Nephron progenitor cell (in vitro differentiated cells): ENCODE results near the gene HTT.

Experiments used
- DNase-seq: peaks from one replicate; pipeline ENCODE4 v3.0.0; 2021
- H3K27ac Mint-ChIP-seq: 2 replicates; pipeline ENCODE4 v1.8.0; 2021; ENCODE audit warnings: mild to moderate bottlenecking, moderate library complexity, mixed read lengths
- H3K27me3 Mint-ChIP-seq: 2 replicates; pipeline ENCODE4 v1.8.0; 2021; ENCODE audit warnings: mild to moderate bottlenecking, low read depth, mixed read lengths; ENCODE audit not compliant: poor library complexity
- H3K36me3 Mint-ChIP-seq: 2 replicates; pipeline ENCODE4 v1.8.0; 2021; ENCODE audit warnings: low read depth, mixed read lengths
- H3K4me1 Mint-ChIP-seq: 2 replicates; pipeline ENCODE4 v1.8.0; 2021; ENCODE audit warnings: mixed read lengths
- H3K4me3 Mint-ChIP-seq: 2 replicates; pipeline ENCODE4 v1.8.0; 2021; ENCODE audit warnings: mild to moderate bottlenecking, moderate library complexity, mixed read lengths
- H3K9me3 Mint-ChIP-seq: 2 replicates; pipeline ENCODE4 v1.8.0; 2021; ENCODE audit warnings: mild to moderate bottlenecking, moderate library complexity, mixed read lengths
- CTCF ChIP-seq: fragments of 200-600 bp; sonication (generic); IDR thresholded peaks from 2 replicates; pipeline ENCODE4 v1.5.0; 2021; ENCODE audit warnings: antibody characterized with exemption

HTT gene

GRCh38 chr4:3179126-3179706 is 104.7 kb downstream of the HTT start:
- Mint-ChIP-seq H3K9me3 (no peaks in the 10 kb centered on the region), H3K27ac (peak overlapping the region; percentile 83), H3K36me3 (peaks cover 68% of the 10 kb centered on the region), H3K4me3 (peak overlapping the region; percentile 21), H3K27me3 (no peaks in the 10 kb centered on the region), H3K4me1 (peaks cover 71% of the 10 kb centered on the region)
- no peak for DNase-seq
- no peak for TF ChIP-seq CTCF

- no peaks in the 10 kb centered on the region for H3K9me3 Mint-ChIP-seq
- H3K4me1 Mint-ChIP-seq = peaks cover 59% of the 10 kb centered on the region
- H3K36me3 Mint-ChIP-seq = peaks cover 87% of the 10 kb centered on the region
- no peaks in the 10 kb centered on the region for H3K27me3 Mint-ChIP-seq
- TF ChIP-seq CTCF = no peak
- no peak overlapping the region for H3K27ac Mint-ChIP-seq
- DNase-seq = no peak
- H3K4me3 Mint-ChIP-seq = no peak overlapping the region
Observed at GRCh38 chr4:3183008-3183407, 108.5 kb downstream of the HTT start.

GRCh38 chr4:3184725-3185124 is 110.2 kb downstream of the HTT start:
- peaks cover 86% of the 10 kb centered on the region for H3K36me3 Mint-ChIP-seq
- H3K9me3 Mint-ChIP-seq = no peaks in the 10 kb centered on the region
- H3K27me3 Mint-ChIP-seq = no peaks in the 10 kb centered on the region
- TF ChIP-seq CTCF = no peak
- H3K4me3 Mint-ChIP-seq = no peak overlapping the region
- peak overlapping the region; percentile 31 for H3K27ac Mint-ChIP-seq
- DNase-seq = no peak
- peaks cover 45% of the 10 kb centered on the region for H3K4me1 Mint-ChIP-seq

- Mint-ChIP-seq H3K4me1 (peaks cover 42% of the 10 kb centered on the region), H3K27me3 (no peaks in the 10 kb centered on the region), H3K36me3 (peaks cover 88% of the 10 kb centered on the region), H3K4me3 (no peak overlapping the region), H3K27ac (no peak overlapping the region), H3K9me3 (no peaks in the 10 kb centered on the region)
- TF ChIP-seq CTCF = no peak
- no peak for DNase-seq
Observed at GRCh38 chr4:3186609-3187008, 112.1 kb downstream of the HTT start.

GRCh38 chr4:3188118-3188517 is 113.6 kb downstream of the HTT start:
- H3K36me3 Mint-ChIP-seq = peaks cover 87% of the 10 kb centered on the region
- no peaks in the 10 kb centered on the region for H3K9me3 Mint-ChIP-seq
- H3K27ac Mint-ChIP-seq = peak overlapping the region; percentile 23
- TF ChIP-seq CTCF = no peak
- H3K27me3 Mint-ChIP-seq = no peaks in the 10 kb centered on the region
- H3K4me3 Mint-ChIP-seq = no peak overlapping the region
- DNase-seq = no peak
- peaks cover 48% of the 10 kb centered on the region for H3K4me1 Mint-ChIP-seq

- H3K4me3 Mint-ChIP-seq = no peak overlapping the region
Observed at GRCh38 chr4:3189459-3189858, 115.0 kb downstream of the HTT start.

More at GRCh38 chr4:3189459-3189858, 115.0 kb downstream of the HTT start:
- Mint-ChIP-seq H3K27ac (no peak overlapping the region), H3K4me1 (peaks cover 38% of the 10 kb centered on the region), H3K36me3 (peaks cover 75% of the 10 kb centered on the region), H3K27me3 (no peaks in the 10 kb centered on the region), H3K9me3 (no peaks in the 10 kb centered on the region)
- no peak for TF ChIP-seq CTCF
- no peak for DNase-seq
